KOPT-K1 (cell line): Measurements from ENCODE around the gene EIF3K.
A peak's percentile ranks its signal among the peaks of the same experiment; 100 is the strongest.

Source experiments
- H3K27ac ChIP-seq: fragments of 200-600 bp; sonication (generic); 2 replicates; pipeline ENCODE4 v1.5.1; 2016; ENCODE audit warnings: antibody characterized with exemption, mild to moderate bottlenecking, low read depth, low read length; ENCODE audit not compliant: poor library complexity, severe bottlenecking
- H3K36me3 ChIP-seq: fragments of 200-600 bp; sonication (generic); 2 replicates; pipeline ENCODE4 v1.5.1; 2017; ENCODE audit warnings: antibody characterized with exemption, mild to moderate bottlenecking, low read length, moderate library complexity; ENCODE audit not compliant: insufficient read depth
- H3K9me3 ChIP-seq: fragments of 200-600 bp; sonication (generic); 2 replicates; pipeline ENCODE4 v1.5.1; 2017; ENCODE audit warnings: antibody characterized with exemption, low read length, mild to moderate bottlenecking; ENCODE audit not compliant: insufficient read depth, poor library complexity, severe bottlenecking

The EIF3K gene

DNA sequence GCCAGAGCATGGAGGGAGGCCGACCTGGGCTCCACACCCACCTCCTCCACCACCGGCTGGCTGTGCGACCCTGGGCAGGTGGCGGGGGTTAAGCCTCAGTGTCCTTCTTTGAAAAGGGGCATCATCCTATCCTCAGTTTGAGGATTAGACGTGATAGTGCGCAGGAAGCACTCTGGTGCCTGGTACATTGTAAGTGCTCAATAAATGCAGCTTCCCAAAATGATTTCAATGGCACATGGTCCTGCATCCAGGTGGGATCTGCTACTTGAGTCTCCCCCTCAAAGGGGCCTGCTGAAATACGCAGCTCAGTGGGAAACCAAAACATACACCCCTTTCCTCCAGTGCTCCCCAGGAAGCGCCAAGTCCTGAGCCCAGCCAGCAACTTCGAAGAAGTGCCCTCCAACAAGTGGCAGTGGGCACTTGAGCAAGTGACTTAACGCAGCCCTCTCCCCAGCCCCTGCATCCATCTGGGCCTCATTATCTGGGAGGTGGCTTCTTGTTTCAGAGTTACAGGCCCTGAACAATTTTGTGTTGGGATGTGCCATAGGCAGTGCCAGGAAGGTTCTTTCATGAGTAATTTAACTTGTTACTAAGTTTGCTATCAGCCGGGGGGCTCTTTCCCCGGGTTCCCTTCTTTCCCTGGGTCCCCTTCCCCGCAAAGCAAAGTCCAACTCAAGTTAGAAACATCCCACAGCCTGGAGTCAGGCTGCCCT, 46.4 kb downstream of the EIF3K start:
- Histone ChIP-seq H3K27ac (no peak overlapping the region), H3K36me3 (no peaks in the 10 kb centered on the region), H3K9me3 (no peaks in the 10 kb centered on the region)

DNA sequence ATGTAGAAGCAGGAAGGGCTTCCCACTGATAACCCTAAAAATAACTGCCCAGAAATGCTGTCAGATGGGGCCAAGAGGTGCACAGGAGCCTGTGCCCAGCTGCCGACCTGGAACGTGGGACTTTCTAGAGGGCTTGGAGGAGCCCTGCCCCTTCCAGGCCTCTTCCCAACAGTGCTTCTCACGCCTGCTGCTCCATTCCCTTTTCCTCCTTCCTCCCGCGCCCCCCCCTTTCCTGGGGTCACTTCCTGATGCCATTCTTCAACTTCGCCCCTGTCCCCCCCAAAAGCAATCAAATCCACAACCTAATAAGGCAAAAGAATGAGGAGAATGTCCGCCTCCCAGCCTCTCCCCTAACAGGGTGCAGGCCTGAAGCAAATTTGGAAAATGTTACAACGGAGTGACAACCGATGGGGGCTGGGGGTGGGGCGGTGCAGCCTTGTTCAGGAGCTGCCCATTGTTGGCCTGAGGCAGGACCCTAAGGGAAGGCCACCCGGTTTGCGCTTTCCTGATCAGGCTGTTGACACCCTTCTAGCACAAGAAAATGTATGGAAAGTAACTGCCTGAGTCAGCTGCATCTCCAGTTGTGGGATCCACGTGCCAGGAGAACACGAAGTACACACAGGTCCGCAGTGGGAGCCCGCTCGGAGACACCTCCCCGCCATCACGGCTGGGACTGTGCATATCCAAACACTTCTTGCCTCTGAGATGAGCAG, 47.1 kb downstream of the EIF3K start:
- Histone ChIP-seq H3K27ac (no peak overlapping the region), H3K36me3 (no peaks in the 10 kb centered on the region), H3K9me3 (no peaks in the 10 kb centered on the region)

DNA sequence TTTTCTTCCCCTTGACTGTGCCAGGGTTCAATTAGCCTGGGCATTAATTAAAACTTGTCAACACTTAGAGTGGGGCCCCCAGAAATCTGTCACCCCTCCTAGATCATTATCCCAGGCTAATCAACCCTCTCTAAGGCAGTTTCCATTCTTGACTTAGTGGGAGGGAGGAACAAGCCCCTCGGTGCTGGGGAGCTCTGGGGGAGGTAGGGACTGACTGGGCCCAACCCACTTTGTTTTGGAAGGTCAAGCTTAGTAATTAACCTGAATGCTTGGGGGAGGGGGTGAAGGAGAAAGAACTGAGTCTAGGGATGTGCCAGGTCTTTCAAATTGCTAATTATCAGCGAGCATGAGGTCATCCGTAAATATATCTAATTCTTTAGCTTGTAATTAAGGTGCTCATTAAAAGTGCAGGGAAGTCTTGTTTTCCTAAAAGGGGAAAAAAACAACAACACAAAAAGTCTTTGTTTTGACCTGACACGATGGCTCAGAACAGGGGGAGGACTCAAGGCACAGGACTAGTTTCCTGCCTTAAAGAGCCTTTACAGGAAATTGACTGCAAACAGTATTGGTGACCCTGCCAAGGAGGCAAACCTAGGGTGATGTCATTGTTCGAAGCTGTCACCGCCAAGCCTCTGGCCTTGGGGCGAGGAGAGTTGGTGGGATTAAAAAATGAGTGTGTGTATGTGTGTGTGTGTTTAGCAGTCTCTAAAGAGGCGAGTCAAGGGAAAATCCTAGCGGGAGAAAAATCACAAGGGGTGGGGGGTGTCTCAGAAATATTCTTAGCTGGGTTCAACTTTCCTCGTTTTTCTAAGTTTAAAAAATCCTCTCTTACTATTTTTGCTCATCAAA, 47.9 kb downstream of the EIF3K start:
- Histone ChIP-seq H3K27ac (no peak overlapping the region), H3K9me3 (no peaks in the 10 kb centered on the region), H3K36me3 (no peaks in the 10 kb centered on the region)

DNA sequence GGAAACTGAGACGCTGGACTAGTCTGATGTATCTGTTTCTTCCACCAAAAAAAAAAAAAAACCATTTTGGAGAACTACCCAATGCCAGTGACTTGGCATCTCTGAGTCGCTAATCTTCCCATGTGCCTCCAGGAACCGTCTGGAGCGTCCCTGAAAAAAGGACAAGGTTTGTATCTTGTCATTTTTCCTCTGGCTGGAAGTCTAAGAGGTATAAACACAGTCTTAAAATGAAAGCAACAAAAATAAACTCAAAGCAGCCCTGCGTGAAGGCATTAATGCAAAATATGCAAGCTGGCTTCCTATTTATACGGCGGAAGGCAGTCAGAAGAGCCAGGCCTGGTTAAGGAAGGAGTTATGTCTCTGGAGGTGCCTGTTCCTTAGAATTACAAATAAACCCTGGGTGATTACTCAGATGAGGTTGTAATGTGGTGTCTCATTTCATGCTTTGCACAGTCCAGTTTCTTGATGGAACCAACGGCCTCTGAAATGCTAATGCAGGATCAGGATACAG, 48.7 kb downstream of the EIF3K start:
- no peaks in the 10 kb centered on the region for H3K9me3 ChIP-seq
- H3K27ac ChIP-seq, result no peak overlapping the region
- no peaks in the 10 kb centered on the region for H3K36me3 ChIP-seq

DNA sequence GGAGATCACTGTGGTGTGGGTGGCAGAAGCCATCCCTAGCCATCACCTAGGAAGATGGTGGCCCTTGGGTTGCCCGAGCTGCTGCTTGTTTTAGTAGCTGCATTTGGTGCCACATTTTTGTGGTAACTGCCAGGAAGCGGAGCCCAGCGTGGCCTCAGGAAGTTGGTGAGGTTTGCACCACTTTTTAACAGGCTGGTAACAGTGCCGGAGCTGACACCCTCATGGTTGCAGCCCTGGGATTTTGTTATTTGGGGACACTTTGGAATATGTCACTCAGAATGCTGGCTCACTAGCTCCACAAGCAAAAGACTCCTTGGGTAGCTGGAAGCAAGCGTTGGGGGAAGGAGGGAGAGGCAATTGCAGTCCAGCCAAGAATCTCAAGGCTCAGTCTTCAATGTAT, 50.6 kb downstream of the EIF3K start:
- H3K27ac ChIP-seq, result peak overlapping the region; percentile 1
- H3K36me3 ChIP-seq, result no peaks in the 10 kb centered on the region
- H3K9me3 ChIP-seq, result no peaks in the 10 kb centered on the region

DNA sequence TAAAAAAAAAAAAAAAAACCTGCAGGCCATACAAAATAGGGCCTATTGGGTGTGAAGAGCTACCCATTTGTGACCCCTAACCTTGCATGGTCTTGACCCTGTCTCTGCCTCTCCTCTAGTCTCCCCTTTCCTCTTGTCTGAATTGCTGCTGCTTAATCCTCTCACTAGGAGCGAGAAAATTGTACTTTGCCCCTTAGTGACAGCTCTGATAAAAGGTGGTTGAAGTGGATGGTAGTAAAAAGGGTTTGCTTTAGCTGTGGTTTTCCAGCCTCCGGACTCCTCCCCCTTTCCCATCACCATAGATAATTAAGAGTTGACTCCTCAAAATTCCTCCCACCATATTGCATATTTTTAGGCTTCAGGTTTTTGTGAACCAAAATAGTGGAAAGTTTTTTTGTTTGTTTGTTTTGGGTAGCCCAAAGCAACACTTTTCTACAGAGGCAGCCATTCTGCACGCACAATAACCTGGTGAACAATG, 52.0 kb downstream of the EIF3K start:
- Histone ChIP-seq H3K36me3 (no peaks in the 10 kb centered on the region), H3K27ac (no peak overlapping the region), H3K9me3 (no peaks in the 10 kb centered on the region)

DNA sequence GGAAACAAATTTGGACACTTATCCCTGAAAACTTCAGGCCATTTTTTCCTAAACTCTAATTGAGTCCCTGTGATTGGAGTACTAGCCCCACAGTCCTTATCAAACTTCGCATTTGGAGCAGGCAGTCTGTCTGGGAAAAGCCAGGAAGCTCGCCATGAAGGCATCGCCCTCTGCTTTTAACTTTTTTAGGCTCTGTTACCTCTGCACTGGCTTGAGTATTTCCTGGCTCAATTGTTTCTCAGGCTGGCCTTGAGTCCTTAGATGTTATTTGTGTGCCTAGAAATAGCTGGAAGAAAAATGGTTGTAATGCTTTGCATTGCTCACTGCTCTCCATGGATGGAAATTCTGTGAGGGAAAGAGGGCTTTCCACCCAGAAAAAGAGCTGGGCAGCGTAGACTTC, 52.7 kb downstream of the EIF3K start:
- no peaks in the 10 kb centered on the region for H3K36me3 ChIP-seq
- H3K9me3 ChIP-seq, result no peaks in the 10 kb centered on the region
- H3K27ac ChIP-seq, result no peak overlapping the region

DNA sequence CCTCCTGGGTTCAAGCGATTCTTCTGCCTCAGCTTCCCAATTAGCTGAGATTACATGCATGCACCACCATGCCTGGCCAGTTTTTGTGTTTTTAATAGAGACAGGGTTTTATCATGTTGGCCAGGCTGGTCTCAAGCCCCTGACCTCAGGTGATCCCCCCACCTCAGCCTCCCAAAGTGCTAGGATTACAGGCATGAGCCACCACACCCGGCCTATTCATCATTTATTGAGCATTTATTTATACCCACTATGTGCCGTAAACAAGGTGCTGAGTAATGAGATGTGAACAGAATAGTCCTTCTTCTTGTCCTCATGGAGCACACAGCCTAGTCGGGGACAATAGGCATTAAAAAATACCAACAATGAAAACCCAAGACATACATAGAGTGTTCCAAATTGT, 54.0 kb downstream of the EIF3K start:
- H3K27ac ChIP-seq, result no peak overlapping the region
- H3K36me3 ChIP-seq, result no peaks in the 10 kb centered on the region
- no peaks in the 10 kb centered on the region for H3K9me3 ChIP-seq

DNA sequence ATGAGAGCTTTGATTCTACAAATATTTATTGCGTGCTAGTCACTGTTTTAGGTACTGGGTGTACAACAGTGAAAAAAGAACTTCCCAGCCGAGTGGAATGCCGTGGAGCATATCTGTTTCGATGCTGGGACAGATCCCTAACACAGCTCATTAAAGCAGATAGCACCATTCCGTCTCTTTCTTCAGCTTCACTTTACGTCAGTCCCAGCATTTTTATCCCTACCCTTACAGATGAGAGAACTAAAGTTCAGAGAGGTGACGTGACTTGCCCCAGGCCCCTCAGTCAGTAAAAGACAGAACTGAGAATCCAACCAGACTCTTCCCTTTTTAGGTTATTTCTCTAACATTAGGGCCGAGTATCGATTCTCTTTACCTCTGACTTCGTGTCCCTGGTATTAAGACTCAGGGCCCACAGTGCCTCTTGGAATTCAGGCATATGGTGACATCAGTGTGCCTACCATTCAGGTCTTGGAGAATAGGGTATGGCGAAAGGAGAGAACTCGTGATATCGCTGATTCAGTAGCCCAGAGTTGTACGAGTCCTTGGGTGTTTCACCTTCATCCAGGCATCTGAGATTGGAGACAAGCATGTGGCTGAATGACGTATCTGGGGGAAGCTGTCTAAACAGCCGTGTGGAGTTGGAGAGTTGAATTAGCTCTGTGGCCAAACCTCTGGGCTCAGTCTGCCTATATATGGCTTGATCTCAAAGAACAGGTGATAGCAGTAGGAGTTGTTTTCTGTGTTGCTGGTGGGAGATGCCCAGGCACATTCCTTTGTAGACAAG, 55.6 kb downstream of the EIF3K start:
- H3K9me3 ChIP-seq, result no peaks in the 10 kb centered on the region
- H3K36me3 ChIP-seq, result no peaks in the 10 kb centered on the region
- no peak overlapping the region for H3K27ac ChIP-seq

DNA sequence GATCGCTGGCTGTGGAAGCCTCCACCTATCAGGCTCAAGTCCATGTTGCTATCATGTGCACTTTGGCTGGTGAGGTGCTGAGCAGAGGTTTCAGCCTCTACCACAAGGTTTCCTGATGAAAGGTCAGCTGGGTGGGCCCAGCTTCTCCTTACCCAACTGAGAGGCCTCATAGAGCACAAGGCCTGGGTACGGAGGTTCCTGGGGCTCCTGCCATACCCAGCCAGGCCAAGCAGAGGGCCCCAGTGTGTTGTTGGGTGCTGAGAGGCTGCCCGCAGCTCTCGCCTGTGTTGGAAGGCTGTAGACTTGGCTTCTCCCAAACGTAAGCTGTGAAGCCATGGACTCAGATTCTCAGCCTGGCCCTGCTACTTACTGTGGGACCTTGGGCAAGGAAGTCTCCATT, 56.6 kb downstream of the EIF3K start:
- Histone ChIP-seq H3K27ac (no peak overlapping the region), H3K36me3 (no peaks in the 10 kb centered on the region), H3K9me3 (no peaks in the 10 kb centered on the region)

DNA sequence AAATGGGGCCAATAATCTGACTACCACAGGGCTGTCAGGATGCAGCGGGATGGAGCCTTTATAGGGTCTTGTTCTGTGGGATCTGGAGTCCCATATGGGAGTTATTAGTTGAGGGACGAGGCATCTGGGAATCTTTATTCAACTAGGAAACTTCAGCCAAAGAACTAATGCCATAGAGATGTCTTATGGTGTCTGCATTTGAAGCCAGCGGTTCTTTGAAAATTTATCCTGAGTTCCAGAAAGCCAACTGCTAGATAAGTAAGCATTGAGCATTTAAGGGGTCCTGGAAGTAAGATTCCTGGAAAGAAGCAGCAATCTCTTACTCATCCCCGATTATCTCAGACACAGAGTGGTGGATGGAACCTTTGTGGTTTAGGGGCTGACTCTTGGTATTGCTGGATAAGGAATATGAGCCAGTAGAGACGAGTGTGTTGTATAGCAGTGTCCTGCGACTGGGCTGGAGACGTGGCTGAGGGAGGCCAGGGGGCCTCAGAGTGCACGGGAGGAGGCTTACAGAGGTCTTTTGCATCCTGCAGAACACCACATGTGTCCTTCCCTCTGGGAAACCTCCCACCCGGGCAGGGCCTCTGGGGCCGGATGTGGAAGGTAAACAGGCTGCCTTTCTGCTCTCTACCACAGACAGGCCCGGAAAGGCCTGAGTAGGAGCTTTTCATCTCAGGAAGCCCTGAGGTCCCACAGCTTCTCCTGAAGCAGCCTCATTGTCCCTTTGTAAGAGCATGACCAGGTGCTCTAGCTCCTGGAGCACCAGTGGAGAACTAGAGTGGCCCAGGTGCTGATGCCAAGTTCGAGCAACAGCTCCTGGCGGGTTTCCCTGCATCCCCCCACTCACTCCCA, 57.3 kb downstream of the EIF3K start:
- H3K27ac ChIP-seq, result no peak overlapping the region
- no peaks in the 10 kb centered on the region for H3K9me3 ChIP-seq
- no peaks in the 10 kb centered on the region for H3K36me3 ChIP-seq

DNA sequence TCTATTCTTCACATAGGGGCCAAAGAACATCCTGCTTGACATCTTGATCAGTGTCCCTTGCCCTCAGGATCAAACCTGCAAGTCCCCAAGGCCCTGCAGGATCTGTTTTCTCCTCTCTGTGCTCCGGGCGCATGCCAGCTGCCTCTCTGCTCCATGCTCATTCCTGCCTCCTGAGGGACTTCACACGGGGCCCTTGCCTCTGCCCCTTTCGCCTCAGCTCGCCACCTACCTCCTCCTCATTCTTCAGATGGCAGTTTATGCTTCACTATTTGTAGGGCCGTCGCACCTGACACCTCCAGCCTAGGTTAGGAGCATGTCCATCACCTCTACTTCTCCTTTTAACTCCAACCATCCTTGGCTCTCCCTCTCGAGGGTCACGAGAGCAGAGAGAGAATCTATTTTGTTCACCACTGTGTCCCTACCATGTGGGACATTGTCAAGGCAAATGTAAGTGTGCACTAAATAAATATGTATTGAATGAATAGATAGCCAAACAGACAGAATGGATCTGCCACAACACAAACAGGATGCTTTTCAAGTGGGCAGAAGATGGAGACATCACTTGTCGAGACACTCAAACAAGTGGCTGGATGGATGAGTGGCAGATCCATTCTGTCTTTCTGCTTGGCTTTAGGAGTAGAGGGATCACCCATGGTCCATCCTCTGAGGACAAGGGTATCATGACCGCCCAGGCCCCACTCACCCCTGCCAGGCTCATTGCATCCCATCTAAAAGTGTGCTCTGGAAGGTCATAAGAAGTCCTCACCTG, 58.1 kb downstream of the EIF3K start:
- no peaks in the 10 kb centered on the region for H3K36me3 ChIP-seq

DNA sequence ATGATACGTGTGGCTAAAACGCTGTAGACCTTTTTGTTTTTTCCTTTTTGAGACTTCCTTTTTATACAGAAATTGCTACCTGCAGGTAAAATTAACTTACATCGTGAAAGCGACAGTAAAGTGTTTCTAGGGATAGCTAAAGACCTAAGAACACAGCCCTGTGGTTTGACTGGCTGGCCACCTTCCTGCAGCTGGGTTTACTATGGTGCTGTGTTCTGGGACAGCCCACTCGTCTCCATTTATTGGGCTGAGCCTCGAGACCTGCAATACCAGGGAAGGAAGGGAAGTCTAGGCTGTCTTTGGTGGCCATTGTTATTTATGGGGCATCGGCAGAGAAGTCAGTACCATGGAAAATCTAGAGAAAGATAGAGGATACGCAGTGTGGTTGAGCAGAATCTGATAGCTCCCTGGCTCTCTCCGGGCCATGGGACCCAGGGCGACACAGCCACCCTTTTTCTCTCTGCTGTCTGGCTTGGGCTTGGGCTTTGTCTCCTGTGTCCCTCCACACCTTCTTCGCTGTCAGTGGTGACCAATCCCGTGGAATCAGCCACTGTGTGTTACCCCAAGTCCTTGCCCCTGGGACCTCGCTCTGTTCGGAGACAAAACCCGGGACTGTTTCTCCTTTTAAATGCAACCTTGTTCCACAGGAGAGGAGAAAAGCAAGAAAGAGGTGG, 59.4 kb downstream of the EIF3K start:
- Histone ChIP-seq H3K36me3 (no peaks in the 10 kb centered on the region), H3K9me3 (no peaks in the 10 kb centered on the region), H3K27ac (no peak overlapping the region)

More for the DNA sequence above, 58.1 kb downstream of the EIF3K start:
- Histone ChIP-seq H3K9me3 (no peaks in the 10 kb centered on the region), H3K27ac (no peak overlapping the region)
